WI38 (cell line): ENCODE results near the gene WDR91.

ENCODE experiments used
- H3K4me3 ChIP-seq: 2 replicates; pipeline ENCODE4 v1.5.1; 2011; ENCODE audit warnings: low read depth, mild to moderate bottlenecking, control low read depth, low read length
- TF ChIP-seq, protein P1 (sequence below): IDR thresholded peaks from 2 replicates; pipeline ENCODE4 v1.5.1; 2012; ENCODE audit warnings: low read depth, mild to moderate bottlenecking, control low read depth, low read length

The WDR91 gene

GRCh38 chr7:135189961-135190360, 21.4 kb downstream of the WDR91 start:
- TF ChIP-seq, protein P1, sequence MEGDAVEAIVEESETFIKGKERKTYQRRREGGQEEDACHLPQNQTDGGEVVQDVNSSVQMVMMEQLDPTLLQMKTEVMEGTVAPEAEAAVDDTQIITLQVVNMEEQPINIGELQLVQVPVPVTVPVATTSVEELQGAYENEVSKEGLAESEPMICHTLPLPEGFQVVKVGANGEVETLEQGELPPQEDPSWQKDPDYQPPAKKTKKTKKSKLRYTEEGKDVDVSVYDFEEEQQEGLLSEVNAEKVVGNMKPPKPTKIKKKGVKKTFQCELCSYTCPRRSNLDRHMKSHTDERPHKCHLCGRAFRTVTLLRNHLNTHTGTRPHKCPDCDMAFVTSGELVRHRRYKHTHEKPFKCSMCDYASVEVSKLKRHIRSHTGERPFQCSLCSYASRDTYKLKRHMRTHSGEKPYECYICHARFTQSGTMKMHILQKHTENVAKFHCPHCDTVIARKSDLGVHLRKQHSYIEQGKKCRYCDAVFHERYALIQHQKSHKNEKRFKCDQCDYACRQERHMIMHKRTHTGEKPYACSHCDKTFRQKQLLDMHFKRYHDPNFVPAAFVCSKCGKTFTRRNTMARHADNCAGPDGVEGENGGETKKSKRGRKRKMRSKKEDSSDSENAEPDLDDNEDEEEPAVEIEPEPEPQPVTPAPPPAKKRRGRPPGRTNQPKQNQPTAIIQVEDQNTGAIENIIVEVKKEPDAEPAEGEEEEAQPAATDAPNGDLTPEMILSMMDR, result no peak
- no peak overlapping the region for H3K4me3 ChIP-seq

DNA sequence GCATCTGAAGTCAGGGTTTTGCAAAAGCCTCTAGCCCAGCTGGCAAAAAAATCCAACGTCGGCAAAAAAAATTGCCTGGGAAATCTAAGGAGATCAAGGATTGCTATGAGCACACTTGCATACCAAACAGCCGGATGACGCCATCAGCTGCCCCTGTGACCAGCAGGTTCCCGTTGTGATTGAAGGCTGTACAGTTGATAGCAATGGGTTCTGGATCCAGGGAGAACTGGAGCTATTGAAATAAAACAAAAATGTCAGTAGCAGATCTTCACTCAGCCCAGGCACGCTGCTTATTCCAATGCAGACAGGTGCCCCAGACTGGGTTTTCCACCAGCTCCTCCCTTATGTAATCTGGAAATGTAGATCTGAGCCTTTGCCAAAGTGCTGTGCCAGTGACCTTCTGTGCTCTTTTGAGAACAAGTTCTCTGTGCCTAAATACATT, 22.1 kb downstream of the WDR91 start:
- no peak overlapping the region for H3K4me3 ChIP-seq
- TF ChIP-seq, protein P1, result no peak

DNA sequence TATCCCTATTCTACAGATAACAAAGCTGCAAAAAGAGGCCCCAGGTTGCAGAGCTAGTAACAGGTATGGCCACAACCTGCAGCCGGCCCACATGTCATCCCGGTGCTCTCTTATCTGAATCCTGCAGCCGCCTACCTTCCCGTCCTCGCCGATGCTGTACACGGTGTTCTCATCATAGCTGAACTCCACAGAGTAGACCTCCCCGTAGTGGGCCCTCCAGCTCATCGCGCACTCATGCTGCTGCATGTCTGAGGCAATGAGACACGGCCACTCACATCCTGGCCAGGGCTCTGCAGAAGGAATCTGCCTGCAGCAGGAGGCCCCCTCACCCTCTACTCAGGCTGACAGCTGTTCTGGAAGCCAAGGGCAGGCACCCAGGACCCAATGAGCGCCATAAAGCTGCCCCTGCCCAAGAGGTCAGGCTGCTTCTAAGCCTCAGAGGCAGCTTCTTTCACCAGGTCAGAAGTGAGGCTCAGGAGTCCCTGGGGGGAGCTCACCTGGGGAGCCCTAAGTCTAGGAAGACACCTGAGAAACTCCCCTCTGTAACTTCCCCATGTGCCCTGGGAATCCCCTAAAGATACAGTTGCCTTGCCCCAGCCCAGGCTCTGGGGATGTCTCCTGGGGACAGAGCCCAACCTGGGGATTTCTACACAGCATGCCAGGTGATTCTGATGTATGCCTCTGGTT, 22.9 kb downstream of the WDR91 start:
- no peak overlapping the region for H3K4me3 ChIP-seq
- TF ChIP-seq, protein P1, result no peak

GRCh38 chr7:135186841-135187253, 24.5 kb downstream of the WDR91 start:
- TF ChIP-seq, protein P1, result no peak
- H3K4me3 ChIP-seq, result no peak overlapping the region

DNA sequence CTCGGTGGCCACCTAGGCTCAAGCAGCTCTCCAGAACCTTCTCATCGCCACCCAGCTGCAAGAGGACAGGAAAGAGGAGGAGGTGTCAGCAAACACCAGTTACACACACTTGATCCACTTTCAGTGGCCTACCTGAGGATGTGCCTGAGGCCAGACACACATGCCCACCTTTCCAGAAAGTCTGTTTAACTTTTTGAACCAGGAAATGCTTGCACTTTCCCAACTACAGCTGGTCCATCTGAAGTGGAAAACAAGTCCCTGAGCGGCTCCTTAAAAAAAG, 25.1 kb downstream of the WDR91 start:
- H3K4me3 ChIP-seq, result no peak overlapping the region
- TF ChIP-seq, protein P1, result no peak

DNA sequence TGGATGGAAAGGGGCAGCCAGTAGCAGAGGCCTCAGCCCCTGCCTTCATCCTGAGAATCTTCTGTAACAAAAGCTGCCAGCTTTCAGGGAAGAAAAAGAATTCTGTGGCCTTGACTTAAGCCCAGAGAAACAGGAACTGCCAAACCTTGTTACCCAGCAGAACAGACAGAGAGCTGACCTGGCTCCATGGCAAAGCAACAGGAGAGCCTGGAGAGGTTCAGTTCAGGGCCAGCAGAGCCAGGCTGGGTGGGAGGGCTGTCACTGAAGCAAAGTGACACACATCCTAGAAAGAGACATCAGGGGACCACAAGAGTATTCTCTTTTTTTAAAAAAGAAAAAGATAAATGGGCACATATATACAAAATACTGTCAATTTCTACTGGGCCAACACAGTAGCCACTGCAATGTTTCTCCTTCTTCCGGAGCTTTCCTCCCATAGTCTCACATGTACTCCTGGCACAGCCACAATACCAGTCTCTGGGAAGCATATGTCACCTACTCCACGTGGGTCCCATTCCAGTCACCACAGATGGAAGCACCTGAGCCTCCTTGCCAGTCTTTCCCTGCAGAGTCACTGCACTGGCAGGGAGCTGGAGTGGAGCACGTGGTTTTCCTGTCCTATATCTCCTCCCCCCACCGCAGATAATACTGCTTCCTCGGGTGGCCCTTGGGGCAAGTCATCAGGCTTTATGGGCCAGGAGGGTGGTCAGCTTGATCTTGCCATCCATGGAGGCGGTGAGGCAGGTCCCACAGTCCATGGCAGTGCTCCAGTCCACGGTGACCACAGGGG, 25.7 kb downstream of the WDR91 start:
- no peak overlapping the region for H3K4me3 ChIP-seq
- TF ChIP-seq, protein P1, result no peak

DNA sequence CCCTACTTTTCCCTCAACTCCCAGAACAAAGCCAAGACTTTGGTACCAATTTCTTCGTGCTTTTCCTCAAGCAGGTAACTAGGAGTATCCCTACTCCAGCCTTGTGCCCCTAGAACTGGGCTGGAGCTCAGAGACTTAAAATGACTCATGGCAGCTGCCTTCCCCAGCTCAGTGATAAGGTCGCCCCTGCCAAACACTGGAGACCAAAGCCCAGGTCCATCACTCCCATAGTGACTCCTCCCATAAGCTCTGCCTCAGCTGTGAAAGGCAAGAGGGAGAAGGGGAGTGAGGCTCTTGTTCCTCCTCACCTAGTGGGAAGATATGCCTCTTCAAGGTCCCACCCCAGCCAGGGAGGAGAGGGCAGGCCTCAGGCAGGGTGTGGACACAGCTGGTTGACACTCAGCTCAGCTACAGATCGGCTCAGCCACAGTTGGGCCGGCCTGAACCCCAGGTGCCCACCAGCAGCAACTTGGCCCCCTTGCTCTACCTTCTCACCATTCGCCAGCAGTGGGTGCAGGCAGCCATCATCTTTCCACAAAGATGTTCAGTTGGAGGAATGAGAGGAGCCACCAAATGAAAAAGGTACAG, 27.0 kb downstream of the WDR91 start:
- no peak overlapping the region for H3K4me3 ChIP-seq
- TF ChIP-seq, protein P1, result no peak
